Gastrocnemius medialis (tissue), 4 donors: ENCODE data around the gene GLRX2. TPM values are rescaled to one million over a fixed set of nuclear protein-coding genes. Genes with fewer than 3 reads are reported as not detected.
A peak's percentile ranks its signal among the peaks of the same experiment; 100 is the strongest.

Experiments used
- ATAC-seq, 2 donors: fragments of 150-250 bp; one replicate each; pipeline ENCODE4 v1.9.1; 2016
- DNase-seq, 2 donors: peaks; one replicate each; pipeline ENCODE4 v3.0.0-alpha.2; 2019
- H3K27ac ChIP-seq, 4 donors: fragments of 200-600 bp; sonication (generic); 1 replicate in 1 of 4; 2 replicates in 3 of 4; pipeline ENCODE4 v1.5.1; 2016 to 2018; ENCODE audit warnings: mild to moderate bottlenecking in 2 of 4, moderate library complexity in 1 of 4
- H3K27me3 ChIP-seq, 3 donors: fragments of 200-600 bp; sonication (generic) in 2 of 3; 1 replicate in 1 of 3; 2 replicates in 2 of 3; pipeline versions ENCODE4 v1.5.1 to v1.6.0; 2016 to 2019; ENCODE audit warnings: mild to moderate bottlenecking in 1 of 3, moderate library complexity in 1 of 3
- H3K36me3 ChIP-seq, 2 donors: fragments of 200-600 bp; sonication (generic) in 1 of 2; one replicate each; pipeline ENCODE4 v1.5.1; 2017 to 2018
- H3K4me1 ChIP-seq, 2 donors: fragments of 200-600 bp; sonication (generic) in 1 of 2; one replicate each; pipeline ENCODE4 v1.5.1; 2016 to 2017; ENCODE audit warnings: mild to moderate bottlenecking in 2 of 2
- H3K4me3 ChIP-seq, 4 donors: fragments of 200-600 bp; sonication (generic) in 3 of 4; 1 replicate in 1 of 4; 2 replicates in 3 of 4; pipeline ENCODE4 v1.5.1; 2016 to 2019; ENCODE audit warnings: mild to moderate bottlenecking in 2 of 4
- H3K9me3 ChIP-seq, 3 donors: fragments of 200-600 bp; sonication (generic) in 2 of 3; 1 replicate in 1 of 3; 2 replicates in 2 of 3; pipeline ENCODE4 v1.5.1; 2016 to 2019
- POLR2A ChIP-seq, 2 donors: fragments of 450-650 bp; IDR thresholded peaks; one replicate each; pipeline ENCODE4 v1.6.1; 2017; ENCODE audit warnings: antibody characterized with exemption in 2 of 2, mild to moderate bottlenecking in 2 of 2, moderate library complexity in 2 of 2
- in situ Hi-C, 4 donors: fragments of 200-750 bp; cut with MboI; loops; one replicate each; pipeline versions ENCODE4 v1.15.0 to v1.8.0; 2017; ENCODE audit warnings: low sequenced_read_pairs in 4 of 4
- intact Hi-C: fragments of 100-400 bp; cut with DNase I; formaldehyde crosslinking; loops from one replicate; pipeline ENCODE4 v1.15.1; 2023; ENCODE audit warnings: low total_unique reads
- total RNA-seq, 4 donors: library from RNA; depleted of rRNA; stranded (reverse); fragments of >200 nt; gene quantifications; one replicate each; pipeline versions ENCODE4 v1.1.0 to v1.2.3, GENCODE V29; 2016
- TF ChIP-seq, protein P1 (sequence below), 5 experiments: fragments of 450-650 bp in 3 of 5; fragments of 200-600 bp in 2 of 5; sonication (generic) in 2 of 5; IDR thresholded peaks in 4 of 5; conservative IDR thresholded peaks in 1 of 5; 1 replicate in 4 of 5; 2 replicates in 1 of 5; pipeline ENCODE4 v1.5.1; 2016 to 2019; ENCODE audit warnings: antibody characterized with exemption in 5 of 5, mild to moderate bottlenecking in 3 of 5, moderate library complexity in 3 of 5

The GLRX2 gene
- total RNA-seq, 4 donors from 2014 or later, result 11.9 to 42.8 (median 20.7) TPM

DNA sequence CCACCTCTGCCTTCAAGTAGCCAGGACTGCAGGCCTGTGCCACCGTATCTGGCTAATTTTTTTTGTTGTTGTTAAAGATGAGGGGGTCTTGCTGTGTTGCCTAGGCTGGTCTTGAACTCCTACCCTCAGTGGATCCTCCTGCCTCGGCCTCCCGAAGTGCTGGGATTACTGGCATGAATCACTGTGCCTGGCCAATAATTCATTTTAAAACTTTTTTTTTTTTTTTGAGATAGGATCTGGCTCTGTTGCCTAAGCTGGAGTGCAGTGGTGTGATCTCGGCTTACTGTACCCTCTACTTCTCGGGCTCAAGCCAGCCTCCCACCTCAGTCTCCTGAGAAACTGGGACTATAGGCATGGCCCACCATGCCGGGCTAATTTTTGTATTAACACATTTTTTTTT is 20.2 kb upstream of the GLRX2 start:
- Histone ChIP-seq H3K27ac (no peak overlapping the region), H3K9me3 (no peaks in the 10 kb centered on the region), H3K36me3 (peaks cover 0 to 8% of the 10 kb centered on the region in 2 donors), H3K4me1 (peaks cover 24 to 25% of the 10 kb centered on the region in 2 donors), H3K4me3 (no peak overlapping the region), H3K27me3 (no peaks in the 10 kb centered on the region)
- TF ChIP-seq POLR2A (IDR thresholded peaks at IDR 0.05), result no peak
- TF ChIP-seq, protein P1, sequence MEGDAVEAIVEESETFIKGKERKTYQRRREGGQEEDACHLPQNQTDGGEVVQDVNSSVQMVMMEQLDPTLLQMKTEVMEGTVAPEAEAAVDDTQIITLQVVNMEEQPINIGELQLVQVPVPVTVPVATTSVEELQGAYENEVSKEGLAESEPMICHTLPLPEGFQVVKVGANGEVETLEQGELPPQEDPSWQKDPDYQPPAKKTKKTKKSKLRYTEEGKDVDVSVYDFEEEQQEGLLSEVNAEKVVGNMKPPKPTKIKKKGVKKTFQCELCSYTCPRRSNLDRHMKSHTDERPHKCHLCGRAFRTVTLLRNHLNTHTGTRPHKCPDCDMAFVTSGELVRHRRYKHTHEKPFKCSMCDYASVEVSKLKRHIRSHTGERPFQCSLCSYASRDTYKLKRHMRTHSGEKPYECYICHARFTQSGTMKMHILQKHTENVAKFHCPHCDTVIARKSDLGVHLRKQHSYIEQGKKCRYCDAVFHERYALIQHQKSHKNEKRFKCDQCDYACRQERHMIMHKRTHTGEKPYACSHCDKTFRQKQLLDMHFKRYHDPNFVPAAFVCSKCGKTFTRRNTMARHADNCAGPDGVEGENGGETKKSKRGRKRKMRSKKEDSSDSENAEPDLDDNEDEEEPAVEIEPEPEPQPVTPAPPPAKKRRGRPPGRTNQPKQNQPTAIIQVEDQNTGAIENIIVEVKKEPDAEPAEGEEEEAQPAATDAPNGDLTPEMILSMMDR (IDR thresholded peaks at IDR 0.05 in 4 of 5, conservative IDR thresholded peaks at IDR 0.05 in 1 of 5), result no peak
- in situ Hi-C loops, result loop anchor here in 3 of 4 donors (5.0 to 10.0 kb wide), 3 partner anchors 61 to 71 kb away; partner anchors contain the start of genes RO60 (in 2 of the 3) and UCHL5 (in 2 of the 3)
- intact Hi-C loops, result no loop called here
- DNase-seq (no peak), ATAC-seq (no peak)

DNA sequence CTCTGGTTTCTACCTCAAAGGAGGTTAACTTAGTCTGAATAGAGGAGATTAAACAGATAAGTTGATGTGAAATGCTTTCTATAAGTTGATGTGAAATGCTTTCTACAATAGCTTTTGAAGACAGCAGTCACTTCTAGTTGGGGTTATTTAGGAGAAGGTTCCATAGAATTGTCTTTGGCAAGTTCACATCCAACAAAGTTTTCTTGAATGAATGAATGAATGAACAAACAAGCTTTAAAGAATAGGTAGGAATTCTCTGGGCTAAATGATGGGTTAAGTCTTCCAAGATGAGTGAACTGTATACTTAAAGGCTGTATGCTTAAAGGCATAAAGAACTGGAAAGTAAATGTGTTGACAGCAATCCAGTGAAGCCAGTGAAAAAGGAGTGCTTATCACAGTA is 18.5 kb upstream of the GLRX2 start:
- Histone ChIP-seq H3K36me3 (peaks cover 0 to 4% of the 10 kb centered on the region in 2 donors), H3K27ac (no peak overlapping the region), H3K9me3 (no peaks in the 10 kb centered on the region), H3K4me3 (peak overlapping the region in 1 of 4 donors; percentile 80), H3K27me3 (no peaks in the 10 kb centered on the region), H3K4me1 (peaks cover 24 to 25% of the 10 kb centered on the region in 2 donors)
- TF ChIP-seq, protein P1 (IDR thresholded peaks at IDR 0.05 in 4 of 5, conservative IDR thresholded peaks at IDR 0.05 in 1 of 5), result no peak
- no peak for TF ChIP-seq POLR2A (IDR thresholded peaks at IDR 0.05)
- DNase-seq (no peak), ATAC-seq (no peak)
- intact Hi-C loops (no loop called here), in situ Hi-C loops (loop anchor here in 3 of 4 donors (10.0 to 25.0 kb wide), 3 partner anchors 59 to 311 kb away; partner anchors contain the start of genes RGS2 (in 2 of the 3), RO60 (in 1 of the 3) and UCHL5 (in 1 of the 3))

DNA sequence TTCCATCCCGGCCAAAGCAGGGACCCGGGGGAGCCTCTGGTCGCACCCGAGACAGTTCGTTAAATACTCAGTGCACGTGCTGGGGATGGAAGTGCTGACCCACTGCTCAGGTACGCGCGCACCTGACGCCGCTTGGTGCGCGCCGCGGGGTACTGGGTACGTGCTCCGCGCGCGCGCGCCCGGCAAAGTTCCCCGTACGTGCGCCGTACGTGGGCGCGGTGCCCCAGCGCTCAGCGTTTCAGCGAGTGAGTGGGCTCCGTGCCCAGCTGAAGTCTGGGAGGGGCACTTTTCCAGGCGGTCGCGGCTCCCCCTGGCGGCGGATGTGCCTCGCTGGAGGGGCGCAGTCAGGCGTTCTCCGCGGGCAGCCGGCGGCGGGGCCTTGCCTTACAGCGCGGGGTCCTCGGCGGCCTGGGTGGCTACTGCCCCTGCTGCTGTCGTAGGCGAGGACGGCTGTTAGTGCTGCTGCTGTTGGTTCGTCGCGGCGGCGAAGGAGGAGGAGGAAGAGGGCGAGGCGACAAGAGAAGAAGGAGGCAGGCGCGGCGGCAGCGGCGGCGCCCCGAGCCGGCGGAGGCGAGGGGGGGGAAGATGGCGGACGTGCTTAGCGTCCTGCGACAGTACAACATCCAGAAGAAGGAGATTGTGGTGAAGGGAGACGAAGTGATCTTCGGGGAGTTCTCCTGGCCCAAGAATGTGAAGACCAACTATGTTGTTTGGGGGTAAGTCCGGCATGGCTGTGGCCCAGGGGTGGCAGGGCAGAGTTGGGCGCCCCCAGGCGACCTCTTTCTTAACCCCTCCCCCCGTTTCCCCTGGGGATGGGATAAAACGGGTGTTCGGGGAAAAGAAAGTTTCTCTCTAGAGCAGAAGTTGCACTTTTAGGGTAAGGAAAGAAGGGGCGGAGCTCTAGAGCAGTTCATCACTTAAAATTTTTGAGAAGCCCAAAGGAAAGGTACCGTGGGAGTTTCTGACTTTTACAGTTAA is 16.7 kb upstream of the GLRX2 start, which contains the start of gene CDC73:
Gene CDC73 (plus strand): TSS at position 416 of the 978 bp plus-strand sequence. CDS start 170 bp downstream, at position 586.
- ATAC-seq (peak; percentile 95 to 97), DNase-seq (peak; percentile 96)
- H3K4me1 ChIP-seq, result peaks cover 24 to 25% of the 10 kb centered on the region in 2 donors
- peaks cover 0 to 3% of the 10 kb centered on the region in 2 donors for H3K36me3 ChIP-seq
- no peaks in the 10 kb centered on the region for H3K9me3 ChIP-seq
- peak; percentile 79 to 85 for TF ChIP-seq POLR2A (IDR thresholded peaks at IDR 0.05)
- TF ChIP-seq, protein P1 (IDR thresholded peaks at IDR 0.05 in 4 of 5, conservative IDR thresholded peaks at IDR 0.05 in 1 of 5), result peak; percentile 92 to 99 (median 98)
- intact Hi-C loops, result loop anchor here (1.0 kb wide), 3 partner anchors 17 to 315 kb away; partner anchors contain the start of genes GLRX2, RO60 and UCHL5
- in situ Hi-C loops, result loop anchor here in 3 of 4 donors (10.0 to 25.0 kb wide), 3 partner anchors 57 to 310 kb away; partner anchors contain the start of genes RGS2 (in 2 of the 3), RO60 (in 1 of the 3) and UCHL5 (in 1 of the 3)
- peak within 1 kb of the TSS; percentile 89 to 96 (median 94) for H3K27ac ChIP-seq
- H3K27me3 ChIP-seq, result no peaks in the 10 kb centered on the region
- peak within 1 kb of the TSS; percentile 74 to 87 (median 82) for H3K4me3 ChIP-seq

DNA sequence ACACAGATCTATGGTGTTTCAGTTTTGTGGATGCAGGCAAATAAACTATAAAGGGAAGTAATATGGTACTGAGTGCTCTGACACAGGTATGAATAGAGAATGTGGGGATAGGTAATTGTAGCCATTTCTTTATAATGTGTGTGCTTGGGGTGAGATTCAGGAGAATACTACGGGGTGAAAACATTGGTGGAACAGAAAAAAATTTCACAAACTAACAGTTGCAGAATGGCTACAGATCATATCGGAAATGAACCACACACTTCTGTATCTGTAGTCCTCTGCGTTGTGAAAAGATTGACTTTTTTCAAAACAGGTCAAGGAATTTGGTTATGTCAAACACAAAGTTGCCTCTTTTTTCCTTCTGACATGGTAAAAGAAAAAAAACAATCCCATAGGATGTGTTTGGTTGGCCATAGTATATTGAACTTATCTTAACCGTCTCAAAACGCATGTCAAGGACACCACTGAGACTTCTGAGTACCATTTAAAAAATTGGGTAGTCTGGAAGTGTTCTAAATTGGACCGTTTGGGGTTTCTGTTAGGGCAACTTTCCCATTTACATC is 15.5 kb upstream of the GLRX2 start:
- no peaks in the 10 kb centered on the region for H3K27me3 ChIP-seq
- peak overlapping the region in 3 of 4 donors; percentile 94 to 96 (median 95) for H3K27ac ChIP-seq
- ATAC-seq (no peak), DNase-seq (no peak)
- no peaks in the 10 kb centered on the region for H3K9me3 ChIP-seq
- in situ Hi-C loops (loop anchor here in 3 of 4 donors (10.0 to 25.0 kb wide), 3 partner anchors 56 to 308 kb away; partner anchors contain the start of genes RGS2 (in 2 of the 3), RO60 (in 1 of the 3) and UCHL5 (in 1 of the 3)), intact Hi-C loops (loop anchor here (1.0 kb wide), 2 partner anchors 15 to 313 kb away; partner anchors contain the start of gene GLRX2)
- H3K4me1 ChIP-seq, result peaks cover 32 to 34% of the 10 kb centered on the region in 2 donors
- H3K36me3 ChIP-seq, result no peaks in the 10 kb centered on the region
- H3K4me3 ChIP-seq, result peak overlapping the region in 3 of 4 donors; percentile 74 to 87 (median 80)
- TF ChIP-seq, protein P1 (IDR thresholded peaks at IDR 0.05 in 4 of 5, conservative IDR thresholded peaks at IDR 0.05 in 1 of 5), result no peak
- TF ChIP-seq POLR2A (IDR thresholded peaks at IDR 0.05), result no peak
